Neural cell (in vitro differentiated cells): ENCODE measurements around the gene PTPRN2.

Experiments used
- EP300 ChIP-seq: fragments of 450-650 bp; conservative IDR thresholded peaks from 2 replicates; pipeline ENCODE4 v1.6.1; 2014; ENCODE audit warnings: antibody characterized with exemption, mild to moderate bottlenecking, moderate library complexity; ENCODE audit not compliant: poor library complexity, severe bottlenecking
- EZH2 ChIP-seq: fragments of 200-600, 300-800 bp; shearing (Covaris generic), sonication (generic); IDR thresholded peaks from 2 replicates; pipeline ENCODE4 v1.6.1; 2014; ENCODE audit warnings: antibody characterized with exemption, low read length, borderline replicate concordance, mild to moderate bottlenecking; ENCODE audit not compliant: insufficient read depth, poor library complexity, severe bottlenecking
- MXI1 ChIP-seq: fragments of 450-650 bp; conservative IDR thresholded peaks from 2 replicates; pipeline ENCODE4 v1.6.1; 2014; ENCODE audit warnings: antibody characterized with exemption, mild to moderate bottlenecking; ENCODE audit not compliant: poor library complexity, severe bottlenecking
- POLR2AphosphoS5 ChIP-seq: IDR thresholded peaks from 2 replicates; pipeline ENCODE4 v1.6.1; 2012
- RAD21 ChIP-seq: fragments of 450-650 bp; conservative IDR thresholded peaks from 2 replicates; pipeline ENCODE4 v1.6.1; 2014; ENCODE audit warnings: antibody characterized with exemption, mild to moderate bottlenecking, moderate library complexity
- REST ChIP-seq: IDR thresholded peaks from 2 replicates; pipeline ENCODE4 v1.6.1; 2012; ENCODE audit warnings: borderline replicate concordance
- SMC3 ChIP-seq: fragments of 450-650 bp; conservative IDR thresholded peaks from 2 replicates; pipeline ENCODE4 v1.6.1; 2014; ENCODE audit warnings: antibody characterized with exemption, mild to moderate bottlenecking, moderate library complexity; ENCODE audit not compliant: poor library complexity
- TAF1 ChIP-seq: IDR thresholded peaks from 2 replicates; pipeline ENCODE4 v1.6.1; 2012; ENCODE audit warnings: low read depth
- TF ChIP-seq, protein P1 (sequence below): fragments of 450-650 bp; IDR thresholded peaks from 2 replicates; pipeline ENCODE4 v1.5.1; 2014; ENCODE audit warnings: antibody characterized with exemption, mild to moderate bottlenecking, moderate library complexity; ENCODE audit not compliant: poor library complexity, severe bottlenecking

DNA sequence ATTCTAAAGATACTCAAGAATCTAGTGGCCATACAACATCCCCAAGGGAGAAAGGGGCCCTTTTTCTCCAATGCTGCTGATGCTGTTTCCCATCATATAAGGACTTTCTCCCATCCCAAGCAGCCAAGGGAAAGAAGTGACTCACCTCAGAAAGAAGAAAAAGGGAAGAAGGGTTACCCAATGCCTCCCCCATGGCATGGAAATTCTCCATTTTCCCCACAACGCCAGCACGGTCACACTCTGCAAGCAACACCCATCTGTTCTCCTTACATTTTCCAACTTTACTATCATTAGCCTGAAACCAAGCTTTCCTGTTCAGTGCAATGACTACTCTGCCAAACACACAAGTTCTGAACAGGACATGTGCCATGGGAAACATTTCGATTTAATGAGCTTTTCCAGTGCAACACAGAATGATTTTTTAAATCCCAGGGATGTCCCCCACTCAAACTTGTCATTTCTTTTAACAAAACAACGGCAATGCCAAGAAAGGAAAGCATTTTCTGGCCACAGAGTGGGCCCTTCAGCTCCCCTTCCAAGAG lies 67.9 kb downstream of the PTPRN2 start:
- no peak for TF ChIP-seq REST
- TF ChIP-seq, protein P1, sequence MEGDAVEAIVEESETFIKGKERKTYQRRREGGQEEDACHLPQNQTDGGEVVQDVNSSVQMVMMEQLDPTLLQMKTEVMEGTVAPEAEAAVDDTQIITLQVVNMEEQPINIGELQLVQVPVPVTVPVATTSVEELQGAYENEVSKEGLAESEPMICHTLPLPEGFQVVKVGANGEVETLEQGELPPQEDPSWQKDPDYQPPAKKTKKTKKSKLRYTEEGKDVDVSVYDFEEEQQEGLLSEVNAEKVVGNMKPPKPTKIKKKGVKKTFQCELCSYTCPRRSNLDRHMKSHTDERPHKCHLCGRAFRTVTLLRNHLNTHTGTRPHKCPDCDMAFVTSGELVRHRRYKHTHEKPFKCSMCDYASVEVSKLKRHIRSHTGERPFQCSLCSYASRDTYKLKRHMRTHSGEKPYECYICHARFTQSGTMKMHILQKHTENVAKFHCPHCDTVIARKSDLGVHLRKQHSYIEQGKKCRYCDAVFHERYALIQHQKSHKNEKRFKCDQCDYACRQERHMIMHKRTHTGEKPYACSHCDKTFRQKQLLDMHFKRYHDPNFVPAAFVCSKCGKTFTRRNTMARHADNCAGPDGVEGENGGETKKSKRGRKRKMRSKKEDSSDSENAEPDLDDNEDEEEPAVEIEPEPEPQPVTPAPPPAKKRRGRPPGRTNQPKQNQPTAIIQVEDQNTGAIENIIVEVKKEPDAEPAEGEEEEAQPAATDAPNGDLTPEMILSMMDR = no peak
- TF ChIP-seq POLR2AphosphoS5 = no peak
- TF ChIP-seq MXI1 = no peak
- TF ChIP-seq EZH2 = no peak
- no peak for TF ChIP-seq RAD21
- TF ChIP-seq TAF1 = no peak
- TF ChIP-seq EP300 = no peak
- TF ChIP-seq SMC3 = no peak
